Stimulated activated CD4-positive, alpha-beta T cell treated with anti-CD3 and anti-CD28 coated beads, Interleukin-15, amount 100 ng/mL, for 48 hours (primary cell): ENCODE results near the gene PTX4.
A peak's percentile ranks its signal among the peaks of the same experiment; 100 is the strongest.
"Not testable (repeated sequence)": the region's sequence is repeated elsewhere in the genome, so short reads cannot be mapped to it uniquely, and the experiment has no call there.

Experiments used
- DNase-seq, 2 donors: peaks; one replicate each; pipeline ENCODE4 v3.0.0-alpha.2; 2020; ENCODE audit warnings: low read depth in 2 of 2

The PTX4 gene

GRCh38 chr16:1485847-1486496 lies 2.8 kb downstream of the PTX4 start:
- DNase-seq: no peak

- no peak for DNase-seq
Measured at GRCh38 chr16:1481906-1482835, 6.6 kb downstream of the PTX4 start.

GRCh38 chr16:1478937-1479336 lies 9.8 kb downstream of the PTX4 start:
- DNase-seq: not testable (repeated sequence)

GRCh38 chr16:1477033-1477432 lies 11.7 kb downstream of the PTX4 start:
- DNase-seq: no peak

- DNase-seq: no peak
Measured at GRCh38 chr16:1475552-1476114, 13.1 kb downstream of the PTX4 start.

- peak; percentile 73 to 89 for DNase-seq
Measured at GRCh38 chr16:1474796-1475551, 13.8 kb downstream of the PTX4 start, which contains the start of gene CLCN7. Gene CLCN7, minus strand, starts transcription at chr16:1475028. Its CDS starts 54 bp downstream, at chr16:1474974.

GRCh38 chr16:1474082-1474795 lies 14.5 kb downstream of the PTX4 start:
- DNase-seq: no peak

- DNase-seq: no peak
Measured at GRCh38 chr16:1472974-1473373, 15.8 kb downstream of the PTX4 start.

GRCh38 chr16:1471569-1472194 lies 17.1 kb downstream of the PTX4 start:
- DNase-seq: no peak

GRCh38 chr16:1470481-1471251 lies 18.1 kb downstream of the PTX4 start:
- DNase-seq: no peak

GRCh38 chr16:1469693-1470201 lies 19.0 kb downstream of the PTX4 start:
- no peak for DNase-seq

- not testable (repeated sequence) for DNase-seq
Measured at GRCh38 chr16:1469141-1469540, 19.6 kb downstream of the PTX4 start.

GRCh38 chr16:1468426-1468810 lies 20.3 kb downstream of the PTX4 start:
- DNase-seq: no peak

GRCh38 chr16:1466968-1467521 lies 21.7 kb downstream of the PTX4 start:
- DNase-seq: no peak

- DNase-seq: no peak
Measured at GRCh38 chr16:1466054-1466453, 22.7 kb downstream of the PTX4 start.

GRCh38 chr16:1465567-1465915 lies 23.2 kb downstream of the PTX4 start:
- DNase-seq: no peak

- no peak for DNase-seq
Measured at GRCh38 chr16:1464894-1465566, 23.7 kb downstream of the PTX4 start.

GRCh38 chr16:1464196-1464893 lies 24.4 kb downstream of the PTX4 start:
- DNase-seq: no peak
